A549 (cell line): ENCODE data around the gene DAPL1. TPM values are rescaled to one million over a fixed set of nuclear protein-coding genes. Genes with fewer than 3 reads are reported as not detected.
A peak's percentile ranks its signal among the peaks of the same experiment; 100 is the strongest.

Source experiments
- ATAC-seq, 2 experiments: fragments of 200-7000 bp in 1 of 2; fragments of >200 bp in 1 of 2; cut with Nextera tagmentation in 1 of 2; cut with Tn5 transposase in 1 of 2; 3 replicates each; pipeline versions ENCODE4 v1.8.0 to v1.9.1; 2018 to 2020; ENCODE audit warnings: mild to moderate bottlenecking in 1 of 2, moderate library complexity in 1 of 2
- CTCF ChIA-PET: fragments of 300-600 bp; sonication (Branson Sonifier 250); formaldehyde crosslinking; extraction: SDS; loops from one replicate; lab custom pipeline; 2021; ENCODE audit warnings: antibody characterized with exemption, inconsistent platforms; lab: Yijun Ruan, JAX
- POLR2A ChIA-PET: fragments of 350-600 bp; formaldehyde crosslinking; extraction: SDS; loops from one replicate; lab custom pipeline; 2021; ENCODE audit warnings: antibody characterized with exemption, inconsistent platforms; lab: Yijun Ruan, JAX
- DNase-seq, 2 experiments: peaks; one replicate each; pipeline versions ENCODE4 v3.0.0 to v3.0.0-alpha.2; 2011 to 2016; ENCODE audit warnings: low read depth in 1 of 2, low spot score in 1 of 2
- FAIRE-seq: peaks from 2 replicates; lab custom pipeline; 2011; peaks lifted over from hg19 to GRCh38; lab: Jason Lieb, UNC
- H3K27ac ChIP-seq, 2 experiments: fragments of >200 bp; sonication (Bioruptor Twin); formaldehyde crosslinking; 3 replicates each; pipeline ENCODE4 v1.5.1; 2016 to 2017
- H3K4me1 ChIP-seq: fragments of >200 bp; sonication (Bioruptor Twin); formaldehyde crosslinking; 3 replicates; pipeline ENCODE4 v1.6.1; 2016
- H3K4me2 ChIP-seq: fragments of >200 bp; sonication (Bioruptor Twin); formaldehyde crosslinking; 3 replicates; pipeline ENCODE4 v1.6.1; 2016
- H3K4me3 ChIP-seq: fragments of >200 bp; sonication (Bioruptor Twin); formaldehyde crosslinking; 3 replicates; pipeline ENCODE4 v1.5.1; 2016
- H3K9me3 ChIP-seq: fragments of >200 bp; sonication (Bioruptor Twin); formaldehyde crosslinking; 3 replicates; pipeline ENCODE4 v1.6.1; 2016
- ATOH8 ChIP-seq: fragments of 250-450 bp; sonication (Bioruptor Pico); IDR thresholded peaks from 2 replicates; pipeline ENCODE4 v1.5.0; 2020; ENCODE audit warnings: low read depth, mild to moderate bottlenecking, moderate library complexity
- CHD4 ChIP-seq: fragments of 200-600 bp; sonication (generic); IDR thresholded peaks from 2 replicates; pipeline ENCODE4 v1.6.1; 2016; ENCODE audit warnings: antibody characterized with exemption, mild to moderate bottlenecking, borderline replicate concordance
- CTCF ChIP-seq: fragments of >200 bp; sonication (Bioruptor Twin); formaldehyde crosslinking; IDR thresholded peaks from 3 replicates; pipeline ENCODE4 v1.5.1; 2016
- ESRRA ChIP-seq: fragments of 150-350 bp; IDR thresholded peaks from 2 replicates; pipeline ENCODE4 v1.6.1; 2014; ENCODE audit warnings: mild to moderate bottlenecking, low read length, borderline replicate concordance
- FOXS1 ChIP-seq: fragments of 250-450 bp; sonication (Bioruptor Pico); IDR thresholded peaks from 2 replicates; pipeline ENCODE4 v1.5.0; 2020; ENCODE audit warnings: mild to moderate bottlenecking, moderate library complexity
- HEYL ChIP-seq: fragments of 250-450 bp; sonication (Bioruptor Pico); IDR thresholded peaks from 2 replicates; pipeline ENCODE4 v1.8.0; 2021; ENCODE audit warnings: mild to moderate bottlenecking, moderate library complexity
- HOXB13 ChIP-seq: fragments of 250-450 bp; sonication (Bioruptor Pico); IDR thresholded peaks from 2 replicates; pipeline ENCODE4 v1.5.0; 2020; ENCODE audit warnings: low read depth, mild to moderate bottlenecking, moderate library complexity
- KDM1A ChIP-seq: fragments of 200-600 bp; sonication (generic); IDR thresholded peaks from 2 replicates; pipeline ENCODE4 v1.6.1; 2016; ENCODE audit warnings: low read depth, mild to moderate bottlenecking
- MAFK ChIP-seq: fragments of 450-650 bp; IDR thresholded peaks from 2 replicates; pipeline ENCODE4 v1.6.1; 2014; ENCODE audit not compliant: partially characterized antibody
- POLR2A ChIP-seq: IDR thresholded peaks from 2 replicates; pipeline ENCODE4 v1.6.1; 2012; ENCODE audit warnings: mild to moderate bottlenecking, low read length
- POLR2AphosphoS2 ChIP-seq: conservative IDR thresholded peaks from 2 replicates; pipeline ENCODE4 v1.6.1; 2012; ENCODE audit warnings: low read length, improper control_type of control experiment, inconsistent platforms
- RAD21 ChIP-seq, 2 experiments: fragments of >200 bp in 1 of 2; sonication (Bioruptor Twin) in 1 of 2; formaldehyde crosslinking in 1 of 2; IDR thresholded peaks in 1 of 2; conservative IDR thresholded peaks in 1 of 2; 2 replicates in 1 of 2; 3 replicates in 1 of 2; pipeline ENCODE4 v1.6.1; 2012 to 2018; ENCODE audit warnings: inconsistent platforms in 1 of 2
- RARB ChIP-seq: fragments of 250-450 bp; sonication (Bioruptor Pico); IDR thresholded peaks from 2 replicates; pipeline ENCODE4 v1.8.0; 2021; ENCODE audit warnings: mild to moderate bottlenecking, moderate library complexity
- RNF2 ChIP-seq: fragments of 200-600 bp; sonication (generic); IDR thresholded peaks from 2 replicates; pipeline ENCODE4 v1.6.1; 2016; ENCODE audit warnings: low read depth, mild to moderate bottlenecking, antibody characterized with exemption, moderate library complexity, borderline replicate concordance
- SMC3 ChIP-seq: fragments of >200 bp; sonication (Bioruptor Twin); formaldehyde crosslinking; IDR thresholded peaks from 3 replicates; pipeline ENCODE4 v1.6.1; 2018; ENCODE audit warnings: inconsistent platforms
- TFCP2L1 ChIP-seq: fragments of 250-450 bp; sonication (Bioruptor Pico); IDR thresholded peaks from 2 replicates; pipeline ENCODE4 v1.5.0; 2021; ENCODE audit warnings: mild to moderate bottlenecking
- ZFP36 ChIP-seq: fragments of 450-650 bp; IDR thresholded peaks from 2 replicates; pipeline ENCODE4 v1.6.1; 2014; ENCODE audit warnings: borderline replicate concordance; ENCODE audit not compliant: partially characterized antibody
- WGBS: methylation state at CpG from one replicate; pipeline ENCODE4 v1.1.6; 2017; ENCODE audit errors: missing lambda C conversion rate; 5-methylcytosine and 5-hydroxymethylcytosine counted together
- polyA plus RNA-seq, 4 experiments: library from polyadenylated mRNA; depleted of rRNA in 3 of 4; stranded (reverse); fragments of >200 nt; fragmentation: RNase III in 1 of 4; extraction: RNeasy Plus Mini Kit Qiagen cat#74134 plus additional on column Dnase treatment in 1 of 4; gene quantifications; 2 replicates in 3 of 4; 3 replicates in 1 of 4; pipeline ENCODE4 v1.2.3, GENCODE V29; 2011 to 2017
- TF ChIP-seq, protein P1 (sequence below): fragments of 150-350 bp; IDR thresholded peaks from 2 replicates; pipeline ENCODE4 v1.6.1; 2014; ENCODE audit warnings: low read depth, mild to moderate bottlenecking, low read length
- TF ChIP-seq, protein P2 (sequence below): IDR thresholded peaks from 2 replicates; pipeline ENCODE4 v1.6.1; 2012

The DAPL1 gene
- polyA plus RNA-seq, 2 of the 4 experiments (the other 2 are of a cell fraction): not detected

- ATAC-seq: no peak
- no peak overlapping the region for H3K4me2 ChIP-seq
- H3K27ac ChIP-seq: no peak overlapping the region
- ChIA-PET POLR2A (no interaction called here), CTCF (interaction anchor here (1.9 to 12.9 kb wide), 9 partner anchors 7 to 744 kb away, joined by 5 to 254 read pairs (median 39); no protein-coding TSS in a partner anchor)
- no peak for FAIRE-seq
- no peaks in the 10 kb centered on the region for H3K9me3 ChIP-seq
- H3K4me1 ChIP-seq: no peaks in the 10 kb centered on the region
- DNase-seq: no peak
- TF ChIP-seq KDM1A: no peak
- no peak for TF ChIP-seq FOXS1
- TF ChIP-seq POLR2A: no peak
- TF ChIP-seq TFCP2L1: no peak
- 31% methylated on average over 2 of the region's 2 CpGs for WGBS
- no peak overlapping the region for H3K4me3 ChIP-seq
These were observed 47.8 kb upstream of the DAPL1 start for GRCh38 chr2:158747281-158747680.

- WGBS: 71% methylated on average over 2 of the region's 2 CpGs
- Histone ChIP-seq H3K4me2 (no peak overlapping the region), H3K4me1 (no peaks in the 10 kb centered on the region), H3K27ac (no peak overlapping the region), H3K4me3 (no peak overlapping the region), H3K9me3 (no peaks in the 10 kb centered on the region)
- ChIA-PET CTCF (interaction anchor here (0.8 to 12.9 kb wide), 5 partner anchors 11 to 726 kb away, joined by 3 to 254 read pairs (median 8); no protein-coding TSS in a partner anchor), POLR2A (no interaction called here)
- TF ChIP-seq, protein P1, sequence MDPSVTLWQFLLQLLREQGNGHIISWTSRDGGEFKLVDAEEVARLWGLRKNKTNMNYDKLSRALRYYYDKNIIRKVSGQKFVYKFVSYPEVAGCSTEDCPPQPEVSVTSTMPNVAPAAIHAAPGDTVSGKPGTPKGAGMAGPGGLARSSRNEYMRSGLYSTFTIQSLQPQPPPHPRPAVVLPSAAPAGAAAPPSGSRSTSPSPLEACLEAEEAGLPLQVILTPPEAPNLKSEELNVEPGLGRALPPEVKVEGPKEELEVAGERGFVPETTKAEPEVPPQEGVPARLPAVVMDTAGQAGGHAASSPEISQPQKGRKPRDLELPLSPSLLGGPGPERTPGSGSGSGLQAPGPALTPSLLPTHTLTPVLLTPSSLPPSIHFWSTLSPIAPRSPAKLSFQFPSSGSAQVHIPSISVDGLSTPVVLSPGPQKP: no peak
- TF ChIP-seq TFCP2L1 (no peak), MAFK (peak; percentile 69), ZFP36 (no peak), RAD21 (conservative IDR thresholded peaks at IDR 0.05 in 1 of 2, IDR thresholded peaks at IDR 0.05 in 1 of 2) (no peak), FOXS1 (no peak)
- ATAC-seq (no peak), FAIRE-seq (no peak), DNase-seq (no peak)
These were observed 46.1 kb upstream of the DAPL1 start for GRCh38 chr2:158748926-158749590.

DNA sequence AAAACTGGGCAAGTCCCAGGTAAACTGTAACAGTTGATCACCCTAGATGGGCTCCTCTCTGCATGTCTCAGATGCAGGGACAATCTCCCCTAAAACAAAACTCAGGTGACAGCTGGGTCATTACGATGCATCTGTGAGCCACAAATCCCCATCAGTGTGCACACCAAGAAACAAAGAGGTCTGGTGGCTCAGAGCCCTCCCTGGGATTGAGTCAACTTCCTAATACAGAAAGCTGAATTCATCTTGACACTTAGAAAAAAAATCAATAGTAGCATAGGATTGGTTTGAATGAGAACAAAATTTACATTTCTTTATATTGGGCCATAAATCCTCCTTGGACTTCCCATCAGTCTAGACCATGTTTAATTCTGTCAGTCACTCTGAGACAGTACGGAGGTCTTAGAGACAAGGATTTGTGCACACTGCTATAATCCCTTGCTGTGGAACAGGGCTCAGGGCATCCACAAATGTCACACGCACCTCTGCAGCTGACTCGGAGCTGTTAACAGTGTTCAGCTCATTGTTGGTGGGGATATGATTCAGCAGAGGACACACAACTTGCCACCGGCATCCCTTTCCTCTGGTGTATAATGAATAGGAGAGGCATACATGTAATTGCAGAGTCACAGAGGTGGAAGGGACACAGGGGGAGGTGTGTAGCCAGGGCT, 44.5 kb upstream of the DAPL1 start:
- ChIA-PET POLR2A (no interaction called here), CTCF (interaction anchor here (0.7 to 12.9 kb wide), 3 partner anchors 717 to 1475 kb away, joined by 3 to 254 read pairs (median 180); no protein-coding TSS in a partner anchor)
- Histone ChIP-seq H3K4me2 (no peak overlapping the region), H3K9me3 (no peaks in the 10 kb centered on the region), H3K4me3 (no peak overlapping the region), H3K27ac (no peak overlapping the region), H3K4me1 (no peaks in the 10 kb centered on the region)
- ATAC-seq: no peak
- WGBS: 54% methylated on average over 5 of the region's 5 CpGs
- no peak for DNase-seq
- FAIRE-seq: no peak
- no peak for TF ChIP-seq ESRRA
- no peak for TF ChIP-seq SMC3

DNA sequence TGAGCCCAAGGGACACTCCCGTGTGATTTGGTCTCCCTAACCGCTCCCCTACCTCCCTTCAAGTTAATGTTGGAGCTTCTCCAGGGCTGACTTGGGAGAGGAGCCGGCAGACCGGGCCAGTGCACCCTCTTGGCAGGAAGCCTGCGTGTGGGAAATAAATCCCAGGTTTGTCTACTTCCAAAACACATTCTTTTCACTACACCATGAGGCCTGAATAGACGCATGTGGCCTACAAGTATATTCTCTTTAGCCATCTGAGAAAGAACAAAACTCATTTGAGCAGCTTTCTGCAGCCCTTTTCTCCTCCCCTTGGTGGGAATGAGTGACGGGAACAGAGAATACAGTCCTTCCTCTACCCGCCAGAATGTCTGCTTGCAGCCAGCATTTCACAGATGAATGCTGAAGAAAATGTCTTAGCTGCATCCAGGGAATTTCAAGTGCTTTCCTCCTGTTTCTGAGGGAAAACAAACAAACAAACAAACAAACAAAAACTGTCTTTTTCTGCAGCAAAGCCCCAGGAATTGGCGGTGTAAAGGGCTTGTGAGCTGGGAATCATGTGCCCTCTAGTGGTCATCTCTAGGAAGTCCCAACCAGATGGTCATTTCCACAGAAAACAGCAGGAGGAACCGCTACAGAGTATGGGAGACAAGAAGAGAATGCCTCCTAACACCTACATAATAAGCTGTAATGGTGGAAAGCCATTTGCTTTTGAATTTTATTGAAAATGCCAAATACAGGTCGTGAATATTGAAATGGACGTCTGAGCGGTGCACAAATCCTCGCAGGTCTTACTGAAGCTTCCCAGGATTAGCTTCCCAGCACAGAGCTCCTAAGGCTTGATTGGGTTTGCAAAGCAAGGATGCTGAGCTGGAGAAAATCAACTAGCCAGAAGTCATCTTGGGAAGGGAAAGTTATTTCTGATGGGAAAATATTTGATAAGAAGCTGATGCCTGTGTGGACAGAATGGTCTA, 41.2 kb upstream of the DAPL1 start:
- H3K9me3 ChIP-seq: no peaks in the 10 kb centered on the region
- no peak for FAIRE-seq
- CTCF ChIA-PET: interaction anchor here (0.6 to 12.9 kb wide), 43 partner anchors 9 to 1452 kb away, joined by 3 to 254 read pairs (median 4); no protein-coding TSS in a partner anchor
- no peaks in the 10 kb centered on the region for H3K4me1 ChIP-seq
- no peak overlapping the region for H3K4me3 ChIP-seq
- no peak overlapping the region for H3K27ac ChIP-seq
- peak overlapping the region; percentile 36; the same call in 2 of the 3 replicates for H3K4me2 ChIP-seq
- peak; percentile 90 to 96 for ATAC-seq
- WGBS: 39% methylated on average over 14 of the region's 14 CpGs
- TF ChIP-seq HOXB13 (CRISPR knock-in tag) (no peak), RAD21 (conservative IDR thresholded peaks at IDR 0.05 in 1 of 2, IDR thresholded peaks at IDR 0.05 in 1 of 2) (peak; percentile 86 to 89), CTCF (peak; percentile 92), ATOH8 (no peak), HEYL (CRISPR knock-in tag) (no peak), TFCP2L1 (no peak), CHD4 (no peak), SMC3 (peak; percentile 74), POLR2AphosphoS2 (no peak), RNF2 (no peak), RARB (no peak), ESRRA (no peak)
- TF ChIP-seq, protein P2, sequence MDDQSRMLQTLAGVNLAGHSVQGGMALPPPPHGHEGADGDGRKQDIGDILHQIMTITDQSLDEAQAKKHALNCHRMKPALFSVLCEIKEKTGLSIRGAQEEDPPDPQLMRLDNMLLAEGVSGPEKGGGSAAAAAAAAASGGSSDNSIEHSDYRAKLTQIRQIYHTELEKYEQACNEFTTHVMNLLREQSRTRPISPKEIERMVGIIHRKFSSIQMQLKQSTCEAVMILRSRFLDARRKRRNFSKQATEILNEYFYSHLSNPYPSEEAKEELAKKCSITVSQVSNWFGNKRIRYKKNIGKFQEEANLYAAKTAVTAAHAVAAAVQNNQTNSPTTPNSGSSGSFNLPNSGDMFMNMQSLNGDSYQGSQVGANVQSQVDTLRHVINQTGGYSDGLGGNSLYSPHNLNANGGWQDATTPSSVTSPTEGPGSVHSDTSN: no peak
- TF ChIP-seq, all 56 proteins: peak for 3
- POLR2A ChIA-PET: no interaction called here
- peak; percentile 70 to 71 for DNase-seq
